ENCODE data around the gene VEPH1.
A peak's percentile ranks its signal among the peaks of the same experiment; 100 is the strongest.

VEPH1 gene

DNA sequence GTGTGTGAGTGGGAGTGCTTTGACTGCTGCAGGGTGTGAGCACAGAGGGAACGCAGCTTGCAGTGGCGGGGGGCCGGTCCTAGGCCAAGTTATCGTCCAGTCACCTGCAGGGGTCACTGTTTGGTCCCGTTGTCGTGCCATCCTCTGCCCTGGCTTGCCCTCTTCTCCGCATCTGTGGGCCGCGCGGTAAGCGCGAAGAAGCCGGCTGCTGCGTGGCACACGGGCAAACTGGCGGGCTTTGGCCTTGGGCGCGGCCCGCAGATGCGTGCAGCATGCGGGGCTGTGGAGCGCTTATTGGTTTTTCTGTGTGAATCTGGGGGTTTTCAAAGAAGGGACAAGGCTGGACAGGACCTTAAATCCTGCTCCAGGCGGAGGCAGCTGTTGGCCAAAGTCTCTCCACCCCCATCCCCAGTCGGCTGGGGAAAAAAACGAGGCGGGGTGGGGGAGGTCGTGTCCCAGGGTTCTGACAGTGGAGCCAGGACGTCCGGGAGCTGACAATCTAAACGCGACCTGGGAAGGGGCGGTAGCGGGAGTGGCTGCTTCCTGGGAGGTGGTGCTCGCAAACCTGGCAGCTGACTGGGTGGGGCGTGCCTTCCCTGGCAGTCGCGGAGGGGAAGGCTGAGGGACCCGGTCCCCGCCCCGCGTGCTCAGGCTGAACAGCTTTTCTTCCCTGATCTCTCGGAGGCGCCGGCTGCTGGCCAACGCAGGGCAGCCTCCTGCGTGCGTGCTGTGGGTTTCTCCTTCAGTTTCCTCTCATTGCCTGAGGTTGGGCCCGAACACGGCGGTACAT is 39.7 kb upstream of the VEPH1 start:
- TF ChIP-seq, protein P1, sequence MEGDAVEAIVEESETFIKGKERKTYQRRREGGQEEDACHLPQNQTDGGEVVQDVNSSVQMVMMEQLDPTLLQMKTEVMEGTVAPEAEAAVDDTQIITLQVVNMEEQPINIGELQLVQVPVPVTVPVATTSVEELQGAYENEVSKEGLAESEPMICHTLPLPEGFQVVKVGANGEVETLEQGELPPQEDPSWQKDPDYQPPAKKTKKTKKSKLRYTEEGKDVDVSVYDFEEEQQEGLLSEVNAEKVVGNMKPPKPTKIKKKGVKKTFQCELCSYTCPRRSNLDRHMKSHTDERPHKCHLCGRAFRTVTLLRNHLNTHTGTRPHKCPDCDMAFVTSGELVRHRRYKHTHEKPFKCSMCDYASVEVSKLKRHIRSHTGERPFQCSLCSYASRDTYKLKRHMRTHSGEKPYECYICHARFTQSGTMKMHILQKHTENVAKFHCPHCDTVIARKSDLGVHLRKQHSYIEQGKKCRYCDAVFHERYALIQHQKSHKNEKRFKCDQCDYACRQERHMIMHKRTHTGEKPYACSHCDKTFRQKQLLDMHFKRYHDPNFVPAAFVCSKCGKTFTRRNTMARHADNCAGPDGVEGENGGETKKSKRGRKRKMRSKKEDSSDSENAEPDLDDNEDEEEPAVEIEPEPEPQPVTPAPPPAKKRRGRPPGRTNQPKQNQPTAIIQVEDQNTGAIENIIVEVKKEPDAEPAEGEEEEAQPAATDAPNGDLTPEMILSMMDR (IDR thresholded peaks at IDR 0.05; ENCODE audit: unreplicated experiment in 3 of 3), result peak in 1 of 3 experiments; percentile 10
- peak overlapping the region; percentile 80 to 84 (median 83) for H3K4me3 Mint-ChIP-seq
- H3K27me3 Mint-ChIP-seq (ENCODE audit: low read depth), result peaks cover 18% of the 10 kb centered on the region
- no peak overlapping the region for H3K27ac Mint-ChIP-seq
- H3K9me3 Mint-ChIP-seq, result peaks cover 13% of the 10 kb centered on the region
- H3K36me3 Mint-ChIP-seq (ENCODE audit: low read depth), result no peaks in the 10 kb centered on the region
- H3K4me1 Mint-ChIP-seq, result no peaks in the 10 kb centered on the region

DNA sequence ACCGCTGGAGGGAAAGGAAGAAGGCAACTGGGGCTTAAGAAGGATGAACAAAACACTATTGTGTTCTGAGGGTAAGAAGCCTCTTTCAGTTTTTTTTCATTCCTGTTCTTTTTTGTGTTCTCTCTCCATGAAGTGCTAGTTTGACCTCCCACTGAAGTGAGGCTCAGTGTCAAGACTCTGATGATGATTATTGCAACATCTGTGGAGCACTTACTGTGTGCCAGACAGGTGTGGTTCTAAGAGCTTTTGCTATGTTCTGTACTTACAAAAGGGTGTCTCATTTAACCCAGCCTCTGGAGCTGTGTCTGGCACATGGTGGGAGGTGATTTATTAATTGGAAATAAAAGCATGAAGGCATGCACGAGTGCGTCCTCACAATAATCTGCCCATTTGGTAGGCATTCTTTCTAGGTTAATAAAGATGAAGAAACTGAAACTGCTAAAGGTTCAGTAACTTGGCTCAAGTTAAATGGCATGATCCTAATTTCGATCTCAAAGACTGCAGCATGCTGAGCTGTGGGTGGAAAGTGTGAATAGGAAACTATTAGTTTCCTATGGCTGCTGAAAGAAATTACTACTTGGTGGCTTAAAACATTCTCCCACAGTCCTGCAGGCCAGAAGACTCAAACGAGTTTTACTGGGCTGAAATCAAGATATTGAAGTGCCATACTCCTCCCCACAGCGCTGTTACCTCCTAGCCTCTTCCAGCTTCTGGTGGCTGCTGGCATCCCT is 38.5 kb upstream of the VEPH1 start:
- H3K9me3 Mint-ChIP-seq, result peaks cover 14% of the 10 kb centered on the region
- H3K27me3 Mint-ChIP-seq (ENCODE audit: low read depth), result peaks cover 18% of the 10 kb centered on the region
- H3K4me1 Mint-ChIP-seq, result no peaks in the 10 kb centered on the region
- no peak overlapping the region for H3K27ac Mint-ChIP-seq
- TF ChIP-seq, protein P1 (IDR thresholded peaks at IDR 0.05; ENCODE audit: unreplicated experiment in 3 of 3), result no peak
- H3K4me3 Mint-ChIP-seq, result peak overlapping the region; percentile 2 to 42 (median 26)
- H3K36me3 Mint-ChIP-seq (ENCODE audit: low read depth), result no peaks in the 10 kb centered on the region

- H3K36me3 Mint-ChIP-seq (ENCODE audit: low read depth), result no peaks in the 10 kb centered on the region
- no peak overlapping the region for H3K27ac Mint-ChIP-seq
- peaks cover 15% of the 10 kb centered on the region for H3K9me3 Mint-ChIP-seq
- H3K4me3 Mint-ChIP-seq, result no peak overlapping the region
- H3K27me3 Mint-ChIP-seq (ENCODE audit: low read depth), result peaks cover 16% of the 10 kb centered on the region
- H3K4me1 Mint-ChIP-seq, result no peaks in the 10 kb centered on the region
- TF ChIP-seq, protein P1 (IDR thresholded peaks at IDR 0.05; ENCODE audit: unreplicated experiment in 3 of 3), result no peak
These were observed 37.4 kb upstream of the VEPH1 start for GRCh38 chr3:157540656-157541055.

- Mint-ChIP-seq H3K9me3 (peaks cover 3% of the 10 kb centered on the region), H3K27me3 (ENCODE audit: low read depth) (peaks cover 3% of the 10 kb centered on the region), H3K4me1 (no peaks in the 10 kb centered on the region), H3K27ac (no peak overlapping the region), H3K4me3 (no peak overlapping the region), H3K36me3 (ENCODE audit: low read depth) (no peaks in the 10 kb centered on the region)
- TF ChIP-seq, protein P1 (IDR thresholded peaks at IDR 0.05; ENCODE audit: unreplicated experiment in 3 of 3), result no peak
These were observed 32.5 kb upstream of the VEPH1 start for GRCh38 chr3:157535667-157536066.

GRCh38 chr3:157534725-157535161 is 31.5 kb upstream of the VEPH1 start:
- TF ChIP-seq, protein P1 (IDR thresholded peaks at IDR 0.05; ENCODE audit: unreplicated experiment in 3 of 3), result no peak
- Mint-ChIP-seq H3K4me3 (no peak overlapping the region), H3K4me1 (no peaks in the 10 kb centered on the region), H3K36me3 (ENCODE audit: low read depth) (no peaks in the 10 kb centered on the region), H3K27me3 (ENCODE audit: low read depth) (peaks cover 3% of the 10 kb centered on the region), H3K27ac (no peak overlapping the region), H3K9me3 (peaks cover 3% of the 10 kb centered on the region)

Measured in nephron (organoid).